Choroid plexus epithelial cell (primary cell): Measurements from ENCODE around the gene OSBPL5.

Experiments
- DNase-seq: peaks from one replicate; pipeline ENCODE4 v3.0.0-alpha.2; 2010; ENCODE audit warnings: low read depth
- H3K4me3 ChIP-seq: 2 replicates; pipeline ENCODE4 v1.5.1; 2011; ENCODE audit warnings: low read depth, mild to moderate bottlenecking, control low read depth, low read length, moderate library complexity
- TF ChIP-seq, protein P1 (sequence below): conservative IDR thresholded peaks from 2 replicates; pipeline ENCODE4 v1.5.1; 2011; ENCODE audit warnings: low read depth, mild to moderate bottlenecking, control low read depth, inconsistent platforms, low read length, moderate library complexity

The OSBPL5 gene

DNA sequence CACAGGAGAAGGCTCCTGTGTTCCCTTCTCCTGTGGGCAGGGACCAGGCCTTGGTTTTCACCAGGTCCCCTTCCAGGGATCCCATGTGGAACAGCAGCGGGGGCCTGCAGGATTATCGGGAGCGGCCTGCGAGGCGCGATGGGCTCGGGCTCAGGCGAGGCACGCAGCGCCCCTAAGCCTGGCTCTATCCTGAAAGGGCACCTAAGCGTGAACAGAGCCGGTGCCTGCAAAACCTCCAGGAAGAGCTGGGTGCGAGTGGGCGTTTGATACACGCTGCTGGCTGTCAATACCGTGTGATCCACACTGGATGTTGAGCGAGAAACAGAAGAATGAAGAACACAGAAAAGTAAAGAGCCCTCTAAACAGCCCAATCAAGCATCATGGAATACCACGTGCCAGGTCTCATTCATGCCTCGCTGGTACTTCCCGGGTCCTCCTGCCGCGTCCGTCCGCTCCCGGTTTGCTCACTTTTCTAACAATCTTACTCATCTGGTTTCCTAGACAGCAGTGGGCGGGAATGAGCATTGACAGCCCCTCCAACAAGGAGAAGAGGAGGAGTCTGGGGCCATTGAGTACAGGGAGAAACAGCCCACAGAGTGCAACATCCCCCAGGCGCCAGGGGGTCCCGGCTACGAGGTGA, 12.5 kb downstream of the OSBPL5 start:
- TF ChIP-seq, protein P1, sequence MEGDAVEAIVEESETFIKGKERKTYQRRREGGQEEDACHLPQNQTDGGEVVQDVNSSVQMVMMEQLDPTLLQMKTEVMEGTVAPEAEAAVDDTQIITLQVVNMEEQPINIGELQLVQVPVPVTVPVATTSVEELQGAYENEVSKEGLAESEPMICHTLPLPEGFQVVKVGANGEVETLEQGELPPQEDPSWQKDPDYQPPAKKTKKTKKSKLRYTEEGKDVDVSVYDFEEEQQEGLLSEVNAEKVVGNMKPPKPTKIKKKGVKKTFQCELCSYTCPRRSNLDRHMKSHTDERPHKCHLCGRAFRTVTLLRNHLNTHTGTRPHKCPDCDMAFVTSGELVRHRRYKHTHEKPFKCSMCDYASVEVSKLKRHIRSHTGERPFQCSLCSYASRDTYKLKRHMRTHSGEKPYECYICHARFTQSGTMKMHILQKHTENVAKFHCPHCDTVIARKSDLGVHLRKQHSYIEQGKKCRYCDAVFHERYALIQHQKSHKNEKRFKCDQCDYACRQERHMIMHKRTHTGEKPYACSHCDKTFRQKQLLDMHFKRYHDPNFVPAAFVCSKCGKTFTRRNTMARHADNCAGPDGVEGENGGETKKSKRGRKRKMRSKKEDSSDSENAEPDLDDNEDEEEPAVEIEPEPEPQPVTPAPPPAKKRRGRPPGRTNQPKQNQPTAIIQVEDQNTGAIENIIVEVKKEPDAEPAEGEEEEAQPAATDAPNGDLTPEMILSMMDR: no peak
- H3K4me3 ChIP-seq: no peak overlapping the region
- peak; percentile 38 for DNase-seq

GRCh38 chr11:3150726-3151125, 14.4 kb downstream of the OSBPL5 start:
- H3K4me3 ChIP-seq: no peak overlapping the region
- no peak for DNase-seq
- TF ChIP-seq, protein P1: no peak

DNA sequence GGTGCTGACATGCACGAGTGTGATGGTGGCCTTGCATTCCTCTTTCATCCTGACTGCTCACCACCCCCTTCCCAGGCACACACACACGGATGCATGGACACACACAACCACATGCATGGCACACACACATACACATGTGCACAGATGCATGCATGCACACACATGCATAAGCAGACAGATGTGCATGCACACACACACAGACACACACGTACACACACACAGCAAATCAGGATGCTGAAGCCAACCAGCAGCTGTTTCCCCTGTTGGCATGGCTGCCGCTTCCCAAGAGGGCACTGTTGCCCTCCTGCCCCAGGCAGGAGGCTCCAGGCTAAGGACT, 15.3 kb downstream of the OSBPL5 start:
- DNase-seq: no peak
- no peak overlapping the region for H3K4me3 ChIP-seq
- TF ChIP-seq, protein P1: no peak

GRCh38 chr11:3148990-3149851, 15.9 kb downstream of the OSBPL5 start:
- DNase-seq: no peak

DNA sequence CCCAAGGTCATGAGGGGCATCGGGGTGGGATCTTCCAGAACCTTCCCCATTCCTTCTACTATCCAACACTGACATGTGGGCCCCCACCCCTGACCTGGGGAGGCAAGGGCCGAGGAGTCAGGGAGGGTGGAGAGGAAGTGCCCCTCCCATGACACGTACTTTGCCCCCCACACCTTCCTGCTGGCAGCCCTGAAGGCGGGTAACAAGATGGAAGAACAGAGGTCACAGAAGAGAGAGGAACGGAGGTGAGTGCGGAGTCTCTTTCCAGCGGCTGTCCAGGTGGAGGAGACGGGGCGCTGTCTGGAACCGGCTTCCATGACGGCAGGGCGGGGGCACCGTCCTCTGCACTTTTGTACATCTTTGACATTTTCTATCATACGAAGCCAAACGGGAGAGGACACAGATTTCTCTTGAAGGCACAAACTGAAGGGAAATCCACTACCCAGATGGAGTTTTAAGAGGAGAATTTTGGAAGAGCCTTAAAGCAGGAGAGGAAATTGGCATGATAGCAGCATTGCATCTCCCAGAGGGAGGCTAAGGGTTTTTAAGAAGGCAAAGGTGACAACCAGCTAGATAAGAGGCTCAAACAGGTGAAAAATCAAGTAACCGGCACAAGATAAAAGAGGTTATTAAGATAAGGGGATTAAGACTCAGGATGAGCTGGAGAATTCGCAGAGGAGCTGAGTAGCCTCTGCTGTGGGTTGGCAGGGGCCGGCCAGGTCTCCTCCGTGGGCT, 16.7 kb downstream of the OSBPL5 start:
- TF ChIP-seq, protein P1: no peak
- H3K4me3 ChIP-seq: no peak overlapping the region
- DNase-seq: no peak

More at GRCh38 chr11:3148990-3149851, 15.9 kb downstream of the OSBPL5 start:
- TF ChIP-seq, protein P1: no peak
- H3K4me3 ChIP-seq: no peak overlapping the region

GRCh38 chr11:3147626-3148025, 17.5 kb downstream of the OSBPL5 start:
- DNase-seq: no peak
- TF ChIP-seq, protein P1: no peak
- no peak overlapping the region for H3K4me3 ChIP-seq
